ENCODE measurements around the gene IL12RB1. TPM values are rescaled to one million over a fixed set of nuclear protein-coding genes. Genes with fewer than 3 reads are reported as not detected.

The IL12RB1 gene
- total RNA-seq, 2 donors from 2014 or later = not detected

DNA sequence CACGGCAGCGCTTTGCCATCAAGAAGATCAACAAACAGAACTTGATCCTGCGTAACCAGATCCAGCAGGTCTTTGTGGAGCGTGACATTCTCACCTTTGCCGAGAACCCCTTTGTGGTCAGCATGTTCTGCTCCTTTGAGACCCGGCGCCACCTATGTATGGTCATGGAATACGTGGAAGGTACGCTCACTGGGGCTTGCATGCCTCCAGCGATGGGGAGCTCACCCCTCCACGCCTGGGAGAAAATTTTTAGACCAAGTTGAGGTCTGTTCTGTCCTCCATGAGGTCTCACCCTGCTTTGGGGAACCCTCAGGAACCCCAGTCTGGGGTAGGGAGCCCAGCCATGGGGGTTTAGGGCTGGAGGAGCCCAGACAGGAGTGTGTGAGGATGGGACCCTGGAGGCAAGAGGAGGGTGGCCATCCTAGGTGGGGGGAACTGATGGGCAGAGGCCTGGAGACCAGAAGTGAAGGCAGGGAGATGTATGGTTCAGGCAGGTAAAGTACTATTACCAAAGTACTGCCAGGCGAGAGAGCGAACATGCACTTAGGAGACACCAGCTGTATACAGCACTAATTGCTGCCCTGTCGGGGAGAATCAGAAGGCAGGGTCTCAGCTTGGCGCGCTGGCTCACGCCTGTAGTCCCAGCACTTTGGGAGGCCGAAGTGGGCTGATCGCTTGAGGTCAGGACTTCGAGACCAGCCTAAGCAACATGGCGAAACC, 43.9 kb upstream of the IL12RB1 start:
- Mint-ChIP-seq H3K4me3 (no peak overlapping the region), H3K36me3 (ENCODE audit: low read depth) (peaks cover 50% of the 10 kb centered on the region), H3K4me1 (no peaks in the 10 kb centered on the region), H3K27me3 (ENCODE audit: insufficient read depth) (no peaks in the 10 kb centered on the region), H3K9me3 (no peaks in the 10 kb centered on the region), H3K27ac (no peak overlapping the region)
- no peak for DNase-seq
- Histone ChIP-seq H3K27ac (ENCODE audit: low read depth, low read length) (no peak overlapping the region), H3K27me3 (ENCODE audit: control insufficient read depth, insufficient read depth, low read length, poor library complexity, severe bottlenecking) (no peaks in the 10 kb centered on the region), H3K9ac (ENCODE audit: extremely low read depth, low read length, poor library complexity, severe bottlenecking) (no peak overlapping the region), H3K9me3 (ENCODE audit: control insufficient read depth, low read length) (no peaks in the 10 kb centered on the region), H3K4me1 (ENCODE audit: control insufficient read depth, insufficient read depth, low read length) (no peaks in the 10 kb centered on the region), H3K4me3 (ENCODE audit: low read length) (no peak overlapping the region), H3K36me3 (ENCODE audit: control insufficient read depth, insufficient read depth, low read length) (peaks cover 40% of the 10 kb centered on the region)
- WGBS, 2 experiments (ENCODE audit: insufficient coverage in 1 of 2, insufficient read length in 1 of 2) = 96 to 98% methylated on average over 20 to 21 of the region's 21 CpGs
- TF ChIP-seq, protein P1, sequence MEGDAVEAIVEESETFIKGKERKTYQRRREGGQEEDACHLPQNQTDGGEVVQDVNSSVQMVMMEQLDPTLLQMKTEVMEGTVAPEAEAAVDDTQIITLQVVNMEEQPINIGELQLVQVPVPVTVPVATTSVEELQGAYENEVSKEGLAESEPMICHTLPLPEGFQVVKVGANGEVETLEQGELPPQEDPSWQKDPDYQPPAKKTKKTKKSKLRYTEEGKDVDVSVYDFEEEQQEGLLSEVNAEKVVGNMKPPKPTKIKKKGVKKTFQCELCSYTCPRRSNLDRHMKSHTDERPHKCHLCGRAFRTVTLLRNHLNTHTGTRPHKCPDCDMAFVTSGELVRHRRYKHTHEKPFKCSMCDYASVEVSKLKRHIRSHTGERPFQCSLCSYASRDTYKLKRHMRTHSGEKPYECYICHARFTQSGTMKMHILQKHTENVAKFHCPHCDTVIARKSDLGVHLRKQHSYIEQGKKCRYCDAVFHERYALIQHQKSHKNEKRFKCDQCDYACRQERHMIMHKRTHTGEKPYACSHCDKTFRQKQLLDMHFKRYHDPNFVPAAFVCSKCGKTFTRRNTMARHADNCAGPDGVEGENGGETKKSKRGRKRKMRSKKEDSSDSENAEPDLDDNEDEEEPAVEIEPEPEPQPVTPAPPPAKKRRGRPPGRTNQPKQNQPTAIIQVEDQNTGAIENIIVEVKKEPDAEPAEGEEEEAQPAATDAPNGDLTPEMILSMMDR (conservative IDR thresholded peaks at IDR 0.05) = no peak

DNA sequence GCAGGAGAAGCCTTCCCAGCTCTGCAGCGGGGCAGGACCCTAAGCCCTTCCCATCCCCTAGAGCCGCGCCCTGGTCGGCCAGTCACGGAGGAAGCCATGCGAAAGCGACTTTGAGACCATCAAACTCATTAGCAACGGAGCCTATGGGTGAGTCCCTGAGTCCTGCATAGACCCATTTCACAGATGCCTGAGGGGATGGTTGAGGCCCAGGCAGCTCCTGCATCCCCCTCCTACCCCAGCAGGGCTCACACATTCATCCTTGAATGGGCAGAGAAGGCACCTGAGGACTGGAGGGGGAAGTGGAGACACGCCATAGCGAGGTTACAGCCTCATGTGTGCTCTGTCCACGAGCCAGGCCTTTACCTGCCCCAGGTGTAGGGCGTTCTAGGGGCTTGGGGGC, 42.1 kb upstream of the IL12RB1 start:
- no peaks in the 10 kb centered on the region for H3K9me3 Mint-ChIP-seq
- Histone ChIP-seq H3K27ac (ENCODE audit: low read depth, low read length) (no peak overlapping the region), H3K9ac (ENCODE audit: extremely low read depth, low read length, poor library complexity, severe bottlenecking) (no peak overlapping the region), H3K36me3 (ENCODE audit: control insufficient read depth, insufficient read depth, low read length) (peaks cover 49% of the 10 kb centered on the region), H3K4me3 (ENCODE audit: low read length) (no peak overlapping the region), H3K9me3 (ENCODE audit: control insufficient read depth, low read length) (no peaks in the 10 kb centered on the region), H3K4me1 (ENCODE audit: control insufficient read depth, insufficient read depth, low read length) (no peaks in the 10 kb centered on the region), H3K27me3 (ENCODE audit: control insufficient read depth, insufficient read depth, low read length, poor library complexity, severe bottlenecking) (no peaks in the 10 kb centered on the region)
- TF ChIP-seq, protein P1 (conservative IDR thresholded peaks at IDR 0.05) = no peak
- no peaks in the 10 kb centered on the region for H3K27me3 Mint-ChIP-seq (ENCODE audit: insufficient read depth)
- 90 to 94% methylated on average over 7 to 12 of the region's 12 CpGs for WGBS, 2 experiments (ENCODE audit: insufficient coverage in 1 of 2, insufficient read length in 1 of 2)
- peaks cover 47% of the 10 kb centered on the region for H3K36me3 Mint-ChIP-seq (ENCODE audit: low read depth)
- no peak for DNase-seq
- no peaks in the 10 kb centered on the region for H3K4me1 Mint-ChIP-seq
- H3K4me3 Mint-ChIP-seq = no peak overlapping the region
- no peak overlapping the region for H3K27ac Mint-ChIP-seq

DNA sequence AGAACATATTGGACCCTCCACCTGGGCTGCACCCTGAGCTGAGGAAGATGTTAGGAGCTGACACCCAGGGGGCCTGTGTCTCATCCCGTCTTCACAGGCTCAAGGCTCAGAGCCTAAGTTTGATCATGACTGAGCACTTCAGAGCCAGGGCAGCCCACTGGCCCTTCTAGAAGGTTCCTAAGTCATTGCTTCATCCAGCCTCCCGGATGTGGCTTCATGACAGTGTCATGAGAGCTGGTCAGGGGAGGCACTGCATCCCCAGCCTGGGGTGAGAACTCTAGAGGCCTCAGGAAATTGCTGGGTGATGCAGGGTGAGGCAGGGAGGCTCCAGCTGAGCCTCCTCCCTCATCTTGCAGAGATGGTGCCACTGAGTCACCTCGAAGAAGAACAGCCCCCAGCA, 41.3 kb upstream of the IL12RB1 start:
- H3K9me3 ChIP-seq (ENCODE audit: control insufficient read depth, low read length) = no peaks in the 10 kb centered on the region
- DNase-seq = no peak
- 93 to 100% methylated on average over 3 of the region's 3 CpGs for WGBS, 2 experiments (ENCODE audit: insufficient coverage in 1 of 2, insufficient read length in 1 of 2)
- TF ChIP-seq, protein P1 (conservative IDR thresholded peaks at IDR 0.05) = no peak
- no peaks in the 10 kb centered on the region for H3K4me1 Mint-ChIP-seq
- no peaks in the 10 kb centered on the region for H3K9me3 Mint-ChIP-seq
- no peak overlapping the region for H3K4me3 ChIP-seq (ENCODE audit: low read length)
- no peak overlapping the region for H3K27ac Mint-ChIP-seq
- H3K36me3 ChIP-seq (ENCODE audit: control insufficient read depth, insufficient read depth, low read length) = peaks cover 47% of the 10 kb centered on the region
- H3K27me3 ChIP-seq (ENCODE audit: control insufficient read depth, insufficient read depth, low read length, poor library complexity, severe bottlenecking) = no peaks in the 10 kb centered on the region
- no peak overlapping the region for H3K9ac ChIP-seq (ENCODE audit: extremely low read depth, low read length, poor library complexity, severe bottlenecking)
- no peaks in the 10 kb centered on the region for H3K27me3 Mint-ChIP-seq (ENCODE audit: insufficient read depth)
- H3K4me1 ChIP-seq (ENCODE audit: control insufficient read depth, insufficient read depth, low read length) = no peaks in the 10 kb centered on the region
- peaks cover 51% of the 10 kb centered on the region for H3K36me3 Mint-ChIP-seq (ENCODE audit: low read depth)
- H3K27ac ChIP-seq (ENCODE audit: low read depth, low read length) = no peak overlapping the region
- H3K4me3 Mint-ChIP-seq = no peak overlapping the region

Measured in endodermal cell (in vitro differentiated cells).